Ishikawa (cell line): ENCODE data around the gene ZNF345.

Experiments used
- CEBPB ChIP-seq: IDR thresholded peaks from 2 replicates; pipeline ENCODE4 v1.6.1; 2012
- CREB1 ChIP-seq: IDR thresholded peaks from 2 replicates; pipeline ENCODE4 v1.6.1; 2012; ENCODE audit warnings: low read depth
- EGR1 ChIP-seq: IDR thresholded peaks from 2 replicates; pipeline ENCODE4 v1.6.1; 2012
- EP300 ChIP-seq: IDR thresholded peaks from 2 replicates; pipeline ENCODE4 v1.6.1; 2012; ENCODE audit warnings: borderline replicate concordance
- FOXM1 ChIP-seq: IDR thresholded peaks from 2 replicates; pipeline ENCODE4 v1.6.1; 2012; ENCODE audit warnings: low read depth, borderline replicate concordance
- RAD21 ChIP-seq: IDR thresholded peaks from 2 replicates; pipeline ENCODE4 v1.6.1; 2012; ENCODE audit warnings: low read depth
- TAF1 ChIP-seq: IDR thresholded peaks from 2 replicates; pipeline ENCODE4 v1.6.1; 2012; ENCODE audit warnings: low read depth, mild to moderate bottlenecking
- YY1 ChIP-seq: IDR thresholded peaks from 2 replicates; pipeline ENCODE4 v1.6.1; 2012; ENCODE audit warnings: low read depth
- ZBTB7A ChIP-seq: IDR thresholded peaks from 2 replicates; pipeline ENCODE4 v1.6.1; 2012; ENCODE audit warnings: low read depth
- TF ChIP-seq, protein P1 (sequence below): IDR thresholded peaks from 2 replicates; pipeline ENCODE4 v1.6.1; 2012
- TF ChIP-seq, protein P2 (sequence below): IDR thresholded peaks from 2 replicates; pipeline ENCODE4 v1.6.1; 2012; ENCODE audit warnings: low read depth, mild to moderate bottlenecking
- TF ChIP-seq, protein P3 (sequence below): IDR thresholded peaks from 2 replicates; pipeline ENCODE4 v1.6.1; 2012

DNA sequence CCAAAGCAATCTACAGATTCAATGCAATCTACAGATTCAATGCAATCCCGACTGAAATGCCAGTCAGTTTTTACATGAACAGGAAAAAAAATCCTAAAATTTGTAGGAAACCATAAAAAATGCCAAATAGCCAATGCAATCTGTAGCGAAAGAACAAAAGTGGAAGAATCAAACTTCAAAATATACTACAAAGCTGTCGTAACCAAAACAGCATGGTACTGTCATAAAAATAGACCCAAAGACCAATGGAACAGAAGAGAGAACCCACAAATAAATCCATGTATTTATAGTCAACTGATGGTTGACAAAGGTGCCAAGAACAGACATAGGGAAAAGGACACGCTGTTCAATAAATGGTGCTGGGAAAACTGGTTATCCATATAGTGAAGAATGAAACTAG lies 47.7 kb downstream of the ZNF345 start:
- TF ChIP-seq CREB1 (no peak), TAF1 (no peak), ZBTB7A (no peak), RAD21 (no peak), EP300 (no peak), YY1 (no peak), CEBPB (no peak), FOXM1 (no peak), EGR1 (no peak)
- TF ChIP-seq, protein P1, sequence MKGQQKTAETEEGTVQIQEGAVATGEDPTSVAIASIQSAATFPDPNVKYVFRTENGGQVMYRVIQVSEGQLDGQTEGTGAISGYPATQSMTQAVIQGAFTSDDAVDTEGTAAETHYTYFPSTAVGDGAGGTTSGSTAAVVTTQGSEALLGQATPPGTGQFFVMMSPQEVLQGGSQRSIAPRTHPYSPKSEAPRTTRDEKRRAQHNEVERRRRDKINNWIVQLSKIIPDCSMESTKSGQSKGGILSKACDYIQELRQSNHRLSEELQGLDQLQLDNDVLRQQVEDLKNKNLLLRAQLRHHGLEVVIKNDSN, result no peak
- TF ChIP-seq, protein P2, sequence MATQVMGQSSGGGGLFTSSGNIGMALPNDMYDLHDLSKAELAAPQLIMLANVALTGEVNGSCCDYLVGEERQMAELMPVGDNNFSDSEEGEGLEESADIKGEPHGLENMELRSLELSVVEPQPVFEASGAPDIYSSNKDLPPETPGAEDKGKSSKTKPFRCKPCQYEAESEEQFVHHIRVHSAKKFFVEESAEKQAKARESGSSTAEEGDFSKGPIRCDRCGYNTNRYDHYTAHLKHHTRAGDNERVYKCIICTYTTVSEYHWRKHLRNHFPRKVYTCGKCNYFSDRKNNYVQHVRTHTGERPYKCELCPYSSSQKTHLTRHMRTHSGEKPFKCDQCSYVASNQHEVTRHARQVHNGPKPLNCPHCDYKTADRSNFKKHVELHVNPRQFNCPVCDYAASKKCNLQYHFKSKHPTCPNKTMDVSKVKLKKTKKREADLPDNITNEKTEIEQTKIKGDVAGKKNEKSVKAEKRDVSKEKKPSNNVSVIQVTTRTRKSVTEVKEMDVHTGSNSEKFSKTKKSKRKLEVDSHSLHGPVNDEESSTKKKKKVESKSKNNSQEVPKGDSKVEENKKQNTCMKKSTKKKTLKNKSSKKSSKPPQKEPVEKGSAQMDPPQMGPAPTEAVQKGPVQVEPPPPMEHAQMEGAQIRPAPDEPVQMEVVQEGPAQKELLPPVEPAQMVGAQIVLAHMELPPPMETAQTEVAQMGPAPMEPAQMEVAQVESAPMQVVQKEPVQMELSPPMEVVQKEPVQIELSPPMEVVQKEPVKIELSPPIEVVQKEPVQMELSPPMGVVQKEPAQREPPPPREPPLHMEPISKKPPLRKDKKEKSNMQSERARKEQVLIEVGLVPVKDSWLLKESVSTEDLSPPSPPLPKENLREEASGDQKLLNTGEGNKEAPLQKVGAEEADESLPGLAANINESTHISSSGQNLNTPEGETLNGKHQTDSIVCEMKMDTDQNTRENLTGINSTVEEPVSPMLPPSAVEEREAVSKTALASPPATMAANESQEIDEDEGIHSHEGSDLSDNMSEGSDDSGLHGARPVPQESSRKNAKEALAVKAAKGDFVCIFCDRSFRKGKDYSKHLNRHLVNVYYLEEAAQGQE, result no peak
- TF ChIP-seq, protein P3, sequence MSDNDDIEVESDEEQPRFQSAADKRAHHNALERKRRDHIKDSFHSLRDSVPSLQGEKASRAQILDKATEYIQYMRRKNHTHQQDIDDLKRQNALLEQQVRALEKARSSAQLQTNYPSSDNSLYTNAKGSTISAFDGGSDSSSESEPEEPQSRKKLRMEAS, result no peak
